GM20000 (cell line): ENCODE measurements around the gene TTLL5.
A peak's percentile ranks its signal among the peaks of the same experiment; 100 is the strongest.

Experiments used
- DNase-seq: peaks from one replicate; pipeline ENCODE4 v3.0.0; 2012; ENCODE audit warnings: low spot score
- CTCF ChIP-seq: IDR thresholded peaks from 2 replicates; pipeline ENCODE4 v1.5.1; 2012; ENCODE audit warnings: mild to moderate bottlenecking, control low read depth; ENCODE audit errors: extremely low read depth, missing control alignments

Gene TTLL5

DNA sequence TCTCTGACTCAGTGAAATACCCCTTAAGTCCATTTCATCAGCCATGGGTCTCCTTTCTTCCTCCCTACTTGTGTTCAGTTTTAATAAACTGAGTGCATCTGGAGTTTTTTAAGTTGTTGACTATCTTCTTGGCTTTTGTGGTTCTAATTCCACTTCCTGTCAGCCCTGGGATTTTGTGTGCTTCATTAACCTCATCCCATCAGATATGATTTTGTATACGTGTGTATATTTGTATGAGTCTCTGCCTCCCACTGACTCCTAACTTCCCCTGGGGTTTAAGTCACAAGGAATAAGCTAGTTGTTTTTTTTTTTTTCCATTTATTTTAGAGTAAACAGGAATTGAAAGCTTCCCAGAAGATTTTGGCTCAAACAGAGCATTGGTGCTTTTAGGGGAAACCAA is 62.7 kb downstream of the TTLL5 start:
- no peak for DNase-seq
- no peak for TF ChIP-seq CTCF

DNA sequence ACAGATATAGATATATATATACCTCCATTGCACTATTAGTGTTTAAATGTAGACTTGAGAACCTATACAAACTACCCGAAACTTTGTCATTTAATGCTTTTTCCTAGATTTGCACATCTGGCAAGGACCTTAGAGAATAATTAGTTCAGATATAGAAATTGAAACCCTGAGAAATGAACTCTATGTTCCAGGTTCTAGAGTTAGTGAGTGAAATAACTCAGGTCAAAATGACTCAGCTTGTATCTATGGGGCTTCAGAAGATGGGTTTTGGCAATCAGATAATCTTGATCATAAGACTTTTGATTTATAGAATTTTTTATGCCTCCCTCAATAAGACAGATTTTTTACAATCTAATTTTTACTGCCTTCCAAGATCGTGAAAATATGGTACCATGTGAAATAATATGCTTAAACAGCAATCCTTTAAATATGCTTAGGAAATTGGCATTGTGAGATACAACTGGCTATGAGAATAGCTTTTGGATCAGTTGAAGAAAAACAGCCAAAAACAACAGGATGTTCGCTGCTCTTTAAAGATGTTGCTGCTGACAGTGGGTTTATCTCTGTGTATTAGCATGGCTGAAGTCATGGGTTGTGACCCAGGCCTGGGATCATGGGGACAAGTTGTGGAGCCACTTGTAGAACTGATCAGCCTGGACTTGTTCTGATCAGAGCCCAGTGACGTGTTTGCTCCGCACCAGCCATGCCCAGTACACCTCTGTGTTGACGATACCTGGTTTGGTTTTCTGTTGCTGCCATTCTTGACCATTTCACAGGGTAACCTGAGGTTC is 63.6 kb downstream of the TTLL5 start:
- peak; percentile 26 for DNase-seq
- TF ChIP-seq CTCF: no peak

DNA sequence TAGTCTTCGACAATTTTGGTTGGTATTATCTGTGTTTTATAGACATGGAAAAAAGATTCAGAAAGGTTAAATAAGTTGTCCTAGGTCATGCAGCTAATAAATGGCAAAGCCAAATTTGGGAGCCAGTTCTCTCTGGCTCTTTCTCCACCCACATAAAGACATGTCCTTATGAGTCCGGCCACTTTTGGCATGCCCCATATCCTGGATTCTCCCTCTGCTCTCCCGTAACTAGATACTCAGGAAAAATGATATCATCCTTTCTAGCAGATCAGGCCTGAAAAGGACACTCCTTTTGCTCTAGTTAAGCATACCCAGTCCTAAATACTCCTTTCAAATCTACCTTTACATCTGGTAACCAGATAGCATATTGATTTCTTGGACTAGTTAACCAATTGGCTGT is 64.4 kb downstream of the TTLL5 start:
- TF ChIP-seq CTCF: no peak
- no peak for DNase-seq

DNA sequence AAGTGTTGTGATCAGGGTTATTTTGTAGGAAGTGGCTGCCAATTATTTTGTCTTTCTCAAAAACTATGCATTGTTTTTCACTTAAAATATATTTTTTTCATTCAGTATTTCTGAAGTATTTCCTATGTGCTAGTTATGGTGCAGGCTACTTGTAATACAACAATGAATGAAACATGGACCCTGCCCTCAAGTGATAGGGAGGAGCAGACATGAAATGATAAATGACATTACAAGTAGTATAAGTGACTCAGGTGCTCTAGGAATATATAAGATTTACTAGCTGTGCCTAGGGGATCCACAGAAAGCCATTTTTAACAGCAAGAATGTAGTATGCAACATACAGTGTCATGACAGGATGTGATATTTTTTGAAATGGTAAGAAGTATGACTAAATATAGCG is 65.3 kb downstream of the TTLL5 start:
- DNase-seq: no peak
- TF ChIP-seq CTCF: no peak

- no peak for DNase-seq
- TF ChIP-seq CTCF: no peak
Observed at GRCh38 chr14:75727124-75727523, 66.1 kb downstream of the TTLL5 start.

- TF ChIP-seq CTCF: no peak
- DNase-seq: no peak
Observed at GRCh38 chr14:75732888-75733287, 71.8 kb downstream of the TTLL5 start.

GRCh38 chr14:75734854-75735253 is 73.8 kb downstream of the TTLL5 start:
- no peak for TF ChIP-seq CTCF
- no peak for DNase-seq
